Measurements from ENCODE around the gene ADAM11.

GRCh38 chr17:44787271-44787940 lies 28.6 kb downstream of the ADAM11 start:
- TF ChIP-seq CTCF (conservative IDR thresholded peaks at IDR 0.05; ENCODE audit: low read depth, low read length) (no peak), USF2 (IDR thresholded peaks at IDR 0.05; ENCODE audit: low read depth, low read length) (no peak), RAD21 (IDR thresholded peaks at IDR 0.05; ENCODE audit: low read length) (no peak), RFX5 (IDR thresholded peaks at IDR 0.05; ENCODE audit: low read depth, low read length) (no peak), POLR2A (IDR thresholded peaks at IDR 0.05; ENCODE audit: low read depth, low read length) (no peak), SMC3 (IDR thresholded peaks at IDR 0.05; ENCODE audit: low read depth, low read length) (no peak), CEBPB (IDR thresholded peaks at IDR 0.05; ENCODE audit: low read depth, low read length) (no peak)

Measured in IMR-90 (cell line).